Left cardiac atrium (tissue), 4 donors: ENCODE results near the gene GRB10. TPM values are rescaled to one million over a fixed set of nuclear protein-coding genes. Genes with fewer than 3 reads are reported as not detected.
A peak's percentile ranks its signal among the peaks of the same experiment; 100 is the strongest.

Source experiments
- ATAC-seq, 2 donors: fragments of 200-7000 bp; cut with Tn5 transposase; one replicate each; pipeline ENCODE4 v1.9.1; 2020; ENCODE audit warnings: mild to moderate bottlenecking in 2 of 2, moderate library complexity in 2 of 2
- DNase-seq: peaks from one replicate; pipeline ENCODE4 v3.0.0-alpha.2; 2020
- intact Hi-C, 2 donors: fragments of 100-400 bp; cut with DNase I; formaldehyde crosslinking; loops; one replicate each; pipeline versions ENCODE4 v1.14.1 to v1.15.1; 2022 to 2023
- long read RNA-seq: library from polyadenylated mRNA; unstranded; transcript quantifications from one replicate; pipeline ENCODE4 v2.0.0, GENCODE V29; 2021
- total RNA-seq, 2 donors: library from RNA; stranded (reverse); fragmentation: NEBNext Ultra II Directional; extraction: Animal tissue kit (Norgen Biotek cat#: 25700); gene quantifications; one replicate each; pipeline ENCODE4 v1.2.1, GENCODE V29; 2021
- donor health status: DM: no; HTN: yes; CAD: no.
- donor health status: DM: no; HTN: yes; CAD: no; lungs with severe emphysema.
- donor health status: DM: yes; HTN: yes; CAD: no.
- donor health status: Dilated cardiomyopathy.

GRB10 gene
- 10 to 100 TPM; 39.9 to 45.6 TPM for total RNA-seq
- long read RNA-seq, partial matches to known transcripts = 1 of 7 reads
- long read RNA-seq, other reads (novel, unspliced or antisense) = 6 of 7 reads

GRCh38 chr7:50782375-50783208 is at the start of gene GRB10:
TSS of gene GRB10 (minus strand) at chr7:50782896. CDS start at chr7:50732322, 50,574 bp downstream.
- intact Hi-C loops = no loop called here
- ATAC-seq = peak; percentile 90
- DNase-seq = peak; percentile 46

DNA sequence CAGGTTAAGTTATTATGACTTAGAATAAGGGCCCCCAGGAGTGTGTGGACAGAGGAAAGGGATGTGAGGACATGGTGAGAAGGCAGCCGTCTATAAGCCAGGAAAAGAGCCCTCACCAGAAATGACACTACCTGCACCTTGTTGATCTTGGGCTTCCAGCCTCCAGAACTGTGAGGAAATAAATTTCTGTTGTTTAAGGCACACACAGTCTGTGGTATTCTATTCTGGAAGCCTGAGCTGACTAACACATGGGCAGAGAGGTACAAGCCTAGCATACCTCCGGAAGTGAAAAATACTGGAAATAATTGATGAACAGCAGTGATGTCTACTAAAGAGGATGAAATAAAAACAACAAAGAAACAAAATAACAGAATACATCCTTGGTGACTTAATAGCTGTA is 46.1 kb upstream of the GRB10 start:
- ATAC-seq (no peak), DNase-seq (no peak)
- intact Hi-C loops = no loop called here

DNA sequence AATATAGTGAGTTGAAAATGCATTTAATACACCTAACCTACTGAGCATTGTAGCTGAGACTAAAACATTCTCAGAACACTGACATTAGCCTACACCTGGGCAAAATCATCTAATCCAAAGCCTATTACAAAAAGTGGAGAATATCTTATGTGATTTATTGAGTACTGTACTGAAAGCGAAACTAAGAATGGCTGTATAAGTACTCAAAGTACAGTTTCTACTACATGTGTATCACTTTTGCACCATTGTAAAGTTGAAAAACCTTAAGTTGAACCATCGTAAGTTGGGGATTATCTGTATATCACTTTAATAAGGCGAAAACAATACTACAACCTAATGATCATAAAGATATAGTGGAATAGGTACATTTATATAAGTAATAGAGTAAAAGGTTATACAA is 45.4 kb upstream of the GRB10 start:
- DNase-seq = no peak
- intact Hi-C loops = no loop called here

DNA sequence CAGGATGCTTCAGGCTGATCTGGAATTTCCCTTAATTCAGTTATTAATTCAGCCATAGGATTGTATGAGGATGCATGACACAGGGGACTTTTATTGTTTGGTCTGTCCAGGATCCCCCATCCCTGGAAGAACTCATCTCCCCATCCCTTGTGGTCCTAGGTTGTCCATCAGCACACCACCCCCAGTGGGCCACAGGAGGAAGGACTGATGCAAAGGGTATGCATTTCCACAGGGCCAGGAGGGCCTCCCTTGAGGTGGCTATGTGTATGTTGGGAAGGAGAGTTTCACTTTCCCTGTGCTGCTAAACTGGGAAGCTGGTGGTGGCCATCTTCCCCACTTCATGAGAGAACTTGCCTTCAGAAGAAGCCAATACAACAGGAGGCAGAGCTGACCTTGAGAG is 44.6 kb upstream of the GRB10 start:
- intact Hi-C loops = no loop called here
- no peak for DNase-seq
- no peak for ATAC-seq

More for the DNA sequence above, 45.4 kb upstream of the GRB10 start:
- ATAC-seq = no peak

- DNase-seq (no peak), ATAC-seq (peak in 1 of 2 donors; percentile 66)
- intact Hi-C loops = no loop called here
These were observed 43.9 kb upstream of the GRB10 start for GRCh38 chr7:50826371-50827172.

GRCh38 chr7:50825465-50825864 is 42.8 kb upstream of the GRB10 start:
- ATAC-seq (no peak), DNase-seq (no peak)
- intact Hi-C loops = no loop called here

- no peak for ATAC-seq
- intact Hi-C loops = no loop called here
- DNase-seq = no peak
These were observed 42.2 kb upstream of the GRB10 start for GRCh38 chr7:50824882-50825281.

- DNase-seq (no peak), ATAC-seq (no peak)
- intact Hi-C loops = no loop called here
These were observed 40.0 kb upstream of the GRB10 start for GRCh38 chr7:50822706-50823105.

DNA sequence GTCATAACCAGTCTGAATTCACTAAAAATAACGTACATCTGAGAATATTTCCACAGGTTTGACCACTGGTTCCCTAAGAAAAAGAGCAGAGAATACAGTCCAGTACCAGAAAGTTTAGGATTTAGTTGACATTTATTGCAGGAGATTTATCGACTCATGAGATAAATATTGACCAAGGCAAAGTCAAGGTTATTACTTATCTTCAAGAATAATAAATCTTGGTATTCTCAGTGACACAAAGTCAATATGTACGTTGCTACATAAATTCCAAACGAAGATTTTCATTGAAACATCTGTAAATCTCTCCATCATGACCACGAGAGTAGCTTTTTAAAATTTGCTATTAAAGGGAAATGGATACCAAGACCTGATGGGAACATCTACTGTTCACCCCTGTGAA is 39.4 kb upstream of the GRB10 start:
- intact Hi-C loops = no loop called here
- DNase-seq = no peak

DNA sequence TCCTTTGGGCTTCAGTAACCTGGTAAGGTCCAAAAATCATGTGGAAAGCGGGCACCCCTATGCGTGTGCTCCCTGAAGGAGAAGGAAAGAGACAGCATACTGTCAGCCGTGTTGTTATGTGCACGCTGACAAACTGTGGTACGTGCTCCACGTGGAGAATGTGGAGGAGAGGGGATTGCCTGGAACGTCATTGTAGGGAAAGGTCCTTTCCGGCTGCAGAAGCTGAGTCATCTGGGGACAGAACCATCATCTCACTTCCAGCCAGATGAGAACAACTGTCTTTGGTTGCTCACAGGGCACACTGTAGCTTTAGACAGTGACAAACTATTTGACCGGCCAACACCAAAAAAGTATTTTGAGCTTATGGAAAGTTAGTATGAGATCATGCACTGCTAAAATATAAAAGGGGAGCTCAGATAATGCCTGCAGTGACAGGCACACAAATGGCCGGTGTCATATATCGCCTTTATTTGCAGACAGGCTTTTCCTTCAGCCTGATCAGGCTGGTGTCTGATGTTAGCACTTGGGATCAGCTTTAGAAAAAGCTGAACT is 38.8 kb upstream of the GRB10 start:
- intact Hi-C loops = no loop called here
- DNase-seq (no peak), ATAC-seq (peak; percentile 27 to 69)

More for the DNA sequence above, 39.4 kb upstream of the GRB10 start:
- no peak for ATAC-seq

DNA sequence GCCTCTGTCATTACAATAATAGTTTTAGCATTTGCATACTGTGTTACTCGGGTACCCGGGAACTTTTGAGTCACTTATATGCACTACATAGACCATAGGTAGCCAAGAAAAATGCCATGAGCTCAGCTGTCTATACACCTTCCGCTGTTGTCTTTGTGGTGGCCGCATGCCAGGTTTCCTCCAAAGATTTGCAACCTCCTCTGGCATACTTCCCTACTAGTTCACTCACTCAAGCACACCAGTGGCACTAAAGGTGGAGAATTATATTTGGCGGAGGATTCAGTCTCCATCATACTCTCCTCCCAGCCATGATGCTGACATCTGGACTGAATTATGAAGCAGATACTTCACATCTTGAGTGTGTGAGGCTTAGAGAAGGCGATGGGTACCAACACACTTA is 35.6 kb upstream of the GRB10 start:
- peak in 1 of 2 donors; percentile 37 for ATAC-seq
- DNase-seq = peak; percentile 47
- intact Hi-C loops = no loop called here

DNA sequence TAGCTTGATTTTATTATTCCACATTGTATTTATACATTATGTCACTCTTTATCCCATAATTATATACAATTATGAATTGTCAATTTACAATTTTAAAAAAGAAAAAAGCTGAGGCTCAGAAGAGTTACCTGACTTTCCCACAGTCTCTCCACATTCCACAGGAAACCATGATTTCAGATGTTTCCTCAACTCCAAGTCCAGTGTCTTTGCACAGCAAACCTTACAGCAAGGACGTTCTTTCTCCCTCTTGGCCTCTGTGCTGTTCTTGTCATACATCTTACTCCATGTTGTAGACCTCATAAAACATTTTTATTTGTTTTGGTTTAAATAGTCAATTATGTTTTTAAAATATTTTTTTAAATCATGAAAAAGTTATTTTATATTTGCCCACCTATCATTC is 34.9 kb upstream of the GRB10 start:
- no peak for DNase-seq
- intact Hi-C loops = no loop called here
- no peak for ATAC-seq

- intact Hi-C loops = no loop called here
- DNase-seq (no peak), ATAC-seq (no peak)
These were observed 32.4 kb upstream of the GRB10 start for GRCh38 chr7:50815138-50815537.

- DNase-seq (no peak), ATAC-seq (no peak)
- intact Hi-C loops = no loop called here
These were observed 31.5 kb upstream of the GRB10 start for GRCh38 chr7:50814166-50814565.

DNA sequence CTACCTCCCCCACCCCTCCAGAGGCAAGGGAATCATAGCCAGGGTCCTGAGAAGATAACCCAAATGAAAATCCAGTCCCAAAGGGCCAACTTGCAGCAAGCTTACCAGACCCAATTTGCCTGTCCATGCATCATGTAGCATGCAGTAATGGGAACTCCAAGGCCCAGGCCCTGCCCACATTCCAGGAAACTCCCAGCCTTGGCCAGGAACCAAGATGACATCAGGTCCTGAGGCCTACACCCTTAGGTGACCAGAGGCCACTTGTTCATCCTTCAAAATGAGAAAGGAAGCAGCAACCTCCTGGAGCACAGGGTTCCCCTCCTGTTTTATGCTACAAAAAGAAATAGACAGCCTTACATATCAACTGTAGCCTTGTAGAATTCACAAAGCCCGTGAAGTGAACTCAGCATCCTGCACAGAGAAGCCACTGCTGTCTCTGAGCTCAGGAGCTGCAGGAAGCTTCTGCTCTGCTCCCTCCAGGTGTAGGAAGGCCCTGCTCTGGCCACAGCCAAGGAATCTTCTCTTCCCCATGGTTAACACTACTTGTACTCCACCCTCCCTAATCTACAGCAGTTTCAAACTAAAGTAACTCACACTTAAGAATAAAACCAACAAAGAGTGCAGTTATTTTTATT is 30.3 kb upstream of the GRB10 start:
- peak; percentile 89 to 97 for ATAC-seq
- intact Hi-C loops = no loop called here

DNA sequence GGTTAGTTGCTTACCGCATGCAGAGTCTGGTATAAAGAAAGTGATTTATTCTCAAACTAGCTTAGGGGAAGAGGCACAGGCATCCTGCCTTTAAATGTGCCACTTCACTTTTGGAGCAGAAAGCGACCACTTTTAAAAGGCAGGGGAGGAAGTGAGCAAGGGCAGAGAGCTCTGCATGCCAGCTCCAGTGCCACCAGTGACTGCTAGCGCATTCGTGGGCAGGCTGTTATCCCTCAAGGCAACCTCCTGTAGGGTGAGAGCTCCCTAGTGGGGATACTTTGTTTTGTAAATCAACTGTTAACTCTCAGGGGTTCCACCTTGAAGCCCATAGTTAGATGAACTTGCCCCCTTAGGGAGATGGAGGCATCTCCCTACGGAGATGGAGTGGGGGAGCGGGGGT is 29.4 kb upstream of the GRB10 start:
- ATAC-seq (no peak), DNase-seq (no peak)
- intact Hi-C loops = no loop called here

More for the DNA sequence above, 30.3 kb upstream of the GRB10 start:
- peak; percentile 88 for DNase-seq

GRCh38 chr7:50808282-50808888 is 25.7 kb upstream of the GRB10 start:
- intact Hi-C loops = no loop called here
- no peak for ATAC-seq
- no peak for DNase-seq

GRCh38 chr7:50807026-50807730 is 24.5 kb upstream of the GRB10 start:
- ATAC-seq = no peak
- intact Hi-C loops = no loop called here

More at GRCh38 chr7:50807026-50807730, 24.5 kb upstream of the GRB10 start:
- no peak for DNase-seq
